ENCODE results near the gene NR6A1.

NR6A1 gene

GRCh38 chr9:124659099-124659659 is 111.9 kb downstream of the NR6A1 start:
- Histone ChIP-seq H3K4me3 (ENCODE audit: low read length) (peak overlapping the region; percentile 90), H3K27ac (ENCODE audit: low read depth, low read length) (peak overlapping the region; percentile 88)

GRCh38 chr9:124658165-124659017 is 112.7 kb downstream of the NR6A1 start:
- Histone ChIP-seq H3K9me2 (replicated peaks; ENCODE audit: control insufficient read depth, low read length) (no peaks in the 10 kb centered on the region), H3K36me3 (ENCODE audit: control insufficient read depth, low read length) (peaks cover 19% of the 10 kb centered on the region), H4K20me1 (ENCODE audit: control insufficient read depth, insufficient read depth, low read depth, low read length) (peaks cover 5% of the 10 kb centered on the region; the same call in 1 of the 2 replicates), H3F3A (ENCODE audit: control insufficient read depth, insufficient read depth) (peaks cover 5% of the 10 kb centered on the region; the same call in 1 of the 2 replicates), H3K9me3 (ENCODE audit: control insufficient read depth, insufficient read depth, low read length) (no peaks in the 10 kb centered on the region), H3K4me3 (ENCODE audit: low read length) (peak overlapping the region; percentile 90), H3K27ac (ENCODE audit: low read depth, low read length) (peak overlapping the region; percentile 88), H3K27me3 (ENCODE audit: control insufficient read depth, low read length) (no peaks in the 10 kb centered on the region), H3K79me2 (ENCODE audit: control insufficient read depth, low read length) (peaks cover 56% of the 10 kb centered on the region), H3K4me1 (ENCODE audit: control insufficient read depth, low read length) (peaks cover 36% of the 10 kb centered on the region), H3K4me2 (ENCODE audit: low read length) (peak overlapping the region; percentile 90)
- TF ChIP-seq EZH2phosphoT487 (IDR thresholded peaks at IDR 0.05; ENCODE audit: borderline replicate concordance, low read length): no peak
- no peak for TF ChIP-seq CTCF (IDR thresholded peaks at IDR 0.05; ENCODE audit: low read depth, low read length, poor library complexity, severe bottlenecking)

More at GRCh38 chr9:124659099-124659659, 111.9 kb downstream of the NR6A1 start:
- H3K9me3 ChIP-seq (ENCODE audit: control insufficient read depth, insufficient read depth, low read length): no peaks in the 10 kb centered on the region
- H3K36me3 ChIP-seq (ENCODE audit: control insufficient read depth, low read length): peaks cover 23% of the 10 kb centered on the region
- H4K20me1 ChIP-seq (ENCODE audit: control insufficient read depth, insufficient read depth, low read depth, low read length): peaks cover 7% of the 10 kb centered on the region; the same call in 1 of the 2 replicates
- no peaks in the 10 kb centered on the region for H3K9me2 ChIP-seq (replicated peaks; ENCODE audit: control insufficient read depth, low read length)
- peak overlapping the region; percentile 90 for H3K4me2 ChIP-seq (ENCODE audit: low read length)
- no peaks in the 10 kb centered on the region for H3K27me3 ChIP-seq (ENCODE audit: control insufficient read depth, low read length)
- H3F3A ChIP-seq (ENCODE audit: control insufficient read depth, insufficient read depth): peaks cover 5% of the 10 kb centered on the region; the same call in 1 of the 2 replicates
- H3K79me2 ChIP-seq (ENCODE audit: control insufficient read depth, low read length): peaks cover 64% of the 10 kb centered on the region
- peaks cover 37% of the 10 kb centered on the region for H3K4me1 ChIP-seq (ENCODE audit: control insufficient read depth, low read length)
- TF ChIP-seq EZH2phosphoT487 (IDR thresholded peaks at IDR 0.05; ENCODE audit: borderline replicate concordance, low read length): no peak
- TF ChIP-seq CTCF (IDR thresholded peaks at IDR 0.05; ENCODE audit: low read depth, low read length, poor library complexity, severe bottlenecking): no peak

- Histone ChIP-seq H3K36me3 (ENCODE audit: control insufficient read depth, low read length) (peaks cover 11% of the 10 kb centered on the region), H3K4me3 (ENCODE audit: low read length) (peak overlapping the region; percentile 90), H3K9me3 (ENCODE audit: control insufficient read depth, insufficient read depth, low read length) (no peaks in the 10 kb centered on the region), H3K4me2 (ENCODE audit: low read length) (peak overlapping the region; percentile 90), H3K9me2 (replicated peaks; ENCODE audit: control insufficient read depth, low read length) (no peaks in the 10 kb centered on the region), H4K20me1 (ENCODE audit: control insufficient read depth, insufficient read depth, low read depth, low read length) (peaks cover 2% of the 10 kb centered on the region; the same call in 1 of the 2 replicates), H3K27ac (ENCODE audit: low read depth, low read length) (peak overlapping the region; percentile 88), H3K79me2 (ENCODE audit: control insufficient read depth, low read length) (peaks cover 47% of the 10 kb centered on the region), H3K27me3 (ENCODE audit: control insufficient read depth, low read length) (no peaks in the 10 kb centered on the region), H3K4me1 (ENCODE audit: control insufficient read depth, low read length) (peaks cover 28% of the 10 kb centered on the region), H3F3A (ENCODE audit: control insufficient read depth, insufficient read depth) (peaks cover 5% of the 10 kb centered on the region; the same call in 1 of the 2 replicates)
- TF ChIP-seq EZH2phosphoT487 (IDR thresholded peaks at IDR 0.05; ENCODE audit: borderline replicate concordance, low read length) (no peak), CTCF (IDR thresholded peaks at IDR 0.05; ENCODE audit: low read depth, low read length, poor library complexity, severe bottlenecking) (no peak)
Observed at GRCh38 chr9:124657516-124657915, 113.6 kb downstream of the NR6A1 start.
